GM12892 (cell line): ENCODE measurements around the gene PPFIA1.
"Not testable (repeated sequence)": the region's sequence is repeated elsewhere in the genome, so short reads cannot be mapped to it uniquely, and the experiment has no call there.

Source experiments
- POLR2A ChIP-seq: IDR thresholded peaks from 2 replicates; pipeline ENCODE4 v1.6.1; 2011; ENCODE audit warnings: low read depth, low read length, control low read depth
- TAF1 ChIP-seq: IDR thresholded peaks from 2 replicates; pipeline ENCODE4 v1.6.1; 2011; ENCODE audit warnings: low read depth, mild to moderate bottlenecking, control low read depth, low read length, borderline replicate concordance

DNA sequence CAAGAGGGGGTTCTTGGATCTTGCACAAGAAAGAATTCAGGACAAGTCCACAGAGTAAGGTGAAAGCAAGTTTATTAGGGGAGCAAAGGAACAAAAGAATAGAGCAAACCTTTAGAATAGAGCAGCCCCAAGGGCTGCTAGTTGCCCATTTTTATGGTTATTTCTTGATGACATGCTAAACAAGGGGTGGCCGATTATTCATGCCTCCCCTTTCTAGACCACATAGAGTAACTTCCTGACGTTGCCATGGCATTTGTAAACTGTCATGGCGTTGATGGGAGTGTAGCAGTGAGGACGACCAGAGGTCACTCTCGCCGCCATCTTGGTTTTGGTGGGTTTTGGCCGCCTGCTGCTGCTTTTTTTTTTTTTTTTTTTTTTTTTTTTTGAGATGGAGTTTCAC, 120.4 kb downstream of the PPFIA1 start:
- not testable (repeated sequence) for TF ChIP-seq POLR2A, TAF1
